Motor neuron (in vitro differentiated cells): ENCODE data around the gene TRIM15. TPM values are rescaled to one million over a fixed set of nuclear protein-coding genes. Genes with fewer than 3 reads are reported as not detected.
A peak's percentile ranks its signal among the peaks of the same experiment; 100 is the strongest.
"Not testable (repeated sequence)": the region's sequence is repeated elsewhere in the genome, so short reads cannot be mapped to it uniquely, and the experiment has no call there.

Source experiments
- ATAC-seq, 8 experiments: fragments of 200-7000 bp; cut with Tn5 transposase; replicated peaks in 6 of 8; 2 replicates each; pipeline ENCODE4 v1.8.0; 2021; ENCODE audit warnings: mild to moderate bottlenecking in 8 of 8, moderate library complexity in 8 of 8
- H3K27ac ChIP-seq, 2 donors: fragments of 250-450 bp; sonication (Bioruptor Pico); 2 replicates each; pipeline ENCODE4 v1.9.0; 2021; ENCODE audit warnings: antibody characterized with exemption in 2 of 2, mild to moderate bottlenecking in 2 of 2, moderate library complexity in 1 of 2
- H3K4me1 ChIP-seq, 2 donors: fragments of 250-450 bp; sonication (Bioruptor Pico); replicated peaks in 1 of 2; 2 replicates each; pipeline ENCODE4 v1.6.1; 2021; ENCODE audit warnings: antibody characterized with exemption in 2 of 2, mild to moderate bottlenecking in 2 of 2, moderate library complexity in 1 of 2
- H3K4me3 ChIP-seq, 5 donors: fragments of 250-450 bp; sonication (Bioruptor Pico); 2 replicates each; pipeline ENCODE4 v1.9.0; 2021; ENCODE audit warnings: antibody characterized with exemption in 5 of 5, mild to moderate bottlenecking in 5 of 5, moderate library complexity in 4 of 5
- WGBS, 10 experiments: fragments of 450-650 bp; shearing (Covaris generic); methylation state at CpG; one replicate each; pipeline ENCODE4 v1.0.0; 2022; 5-methylcytosine and 5-hydroxymethylcytosine counted together
- in situ Hi-C, 9 experiments: fragments of 400-800 bp; cut with MboI; loops; one replicate each; pipeline ENCODE4 v1.15.0; 2021; ENCODE audit warnings: low sequenced_read_pairs in 9 of 9, low pct_unique_long_range_greater_than_20kb in 2 of 9; ENCODE audit not compliant: unreplicated experiment in 9 of 9
- total RNA-seq, 8 experiments: library from RNA; unstranded; fragments of 300-600 nt; gene quantifications; 2 replicates each; pipeline versions ENCODE4 v1.2.3 to v1.2.4, GENCODE V29; 2022

The TRIM15 gene
- total RNA-seq, 8 experiments from 2014 or later: 0.14 to 0.77 (median 0.25) TPM; not detected in 5

GRCh38 chr6:30219244-30219643 is 55.9 kb downstream of the TRIM15 start:
- ATAC-seq: peak in 5 of 8 experiments; percentile 41 to 71 (median 57)
- Histone ChIP-seq H3K4me1 (no peaks in the 10 kb centered on the region), H3K4me3 (no peak overlapping the region), H3K27ac (no peak overlapping the region)
- WGBS, 10 experiments: 0% methylated on average over 1 of the region's 1 CpG; no CpG with 5 or more reads in 6 of the 10 experiments
- in situ Hi-C loops: no loop called here

DNA sequence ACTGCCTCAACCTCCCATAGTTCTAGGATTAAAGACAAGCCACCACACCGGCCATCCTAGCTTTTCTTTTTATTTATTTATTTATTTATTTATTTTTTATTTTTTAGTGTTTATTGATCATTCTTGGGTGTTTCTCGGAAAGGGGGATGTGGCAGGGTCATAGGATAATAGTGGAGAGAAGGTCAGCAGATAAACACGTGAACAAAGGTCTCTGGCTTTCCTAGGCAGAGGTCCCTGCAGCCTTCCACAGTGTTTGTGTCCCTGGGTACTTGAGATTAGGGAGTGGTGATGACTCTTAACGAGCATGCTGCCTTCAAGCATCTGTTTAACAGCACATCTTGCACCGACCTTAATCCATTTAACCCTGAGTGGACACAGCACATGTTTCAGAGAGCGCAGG is 58.0 kb downstream of the TRIM15 start:
- WGBS, 10 experiments: 0 to 100% (median 78%) methylated on average over 1 to 5 of the region's 6 CpGs; no CpG with 5 or more reads in 3 of the 10 experiments
- not testable (repeated sequence) for ATAC-seq

DNA sequence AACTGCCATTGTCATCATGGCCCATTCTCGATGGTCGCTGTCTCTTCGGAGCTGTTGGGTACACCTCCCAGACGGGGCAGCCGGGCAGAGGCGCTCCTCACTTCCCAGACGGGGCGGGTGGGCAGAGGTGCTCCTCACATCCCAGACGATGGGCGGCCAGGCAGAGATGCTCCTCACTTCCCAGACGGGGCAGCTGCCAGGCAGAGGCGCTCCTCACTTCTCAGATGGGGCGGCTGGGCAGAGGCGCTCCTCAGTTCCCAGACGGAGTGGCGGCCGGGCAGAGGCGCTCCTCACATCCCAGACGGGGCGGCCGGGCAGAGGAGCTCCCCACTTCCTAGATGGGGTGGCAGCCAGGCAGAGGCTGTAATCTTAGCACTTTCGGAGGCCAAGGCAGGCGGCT is 58.6 kb downstream of the TRIM15 start:
- ATAC-seq, in situ Hi-C loops, H3K27ac ChIP-seq, H3K4me3 ChIP-seq, H3K4me1 ChIP-seq: not testable (repeated sequence)
- 100% methylated on average over 1 to 3 of the region's 23 CpGs; no CpG with 5 or more reads in 8 of the 10 experiments for WGBS, 10 experiments

More for the DNA sequence above, 58.0 kb downstream of the TRIM15 start:
- H3K4me3 ChIP-seq, in situ Hi-C loops, H3K4me1 ChIP-seq, H3K27ac ChIP-seq: not testable (repeated sequence)

Other genes starting within 250 kb of the TRIM15 start
- 1,000 to 10,000 TPM in 2 of 8 experiments, 100 to 1,000 TPM in 2, 10 to 100 TPM in 4; 19.7 to 1,879 (median 136) TPM for gene HLA-A, start 221.0 kb upstream of the TRIM15 start, total RNA-seq
- 10 to 100 TPM; 33.3 to 62.4 (median 39.0) TPM for gene POLR1H, start 102.3 kb upstream of the TRIM15 start, total RNA-seq
- 10 to 100 TPM; 29.5 to 75.8 (median 46.1) TPM for gene PPP1R11, start 96.3 kb upstream of the TRIM15 start, total RNA-seq
- gene RNF39, start 87.8 kb upstream of the TRIM15 start, total RNA-seq: 1 to 10 TPM in 4 of 8 experiments, under 1 TPM in 4; 0.49 to 2.3 (median 1.1) TPM
- gene TRIM31, start 50.5 kb upstream of the TRIM15 start, total RNA-seq: 10 to 100 TPM in 1 of 8 experiments, under 1 TPM in 4, not detected in 3; 0.25 to 15.1 (median 0.90) TPM
- 1 to 10 TPM in 1 of 8 experiments, under 1 TPM in 3, not detected in 4; 0.22 to 1.3 (median 0.50) TPM for gene TRIM40, start 27.4 kb upstream of the TRIM15 start, total RNA-seq
- gene TRIM10, start 2.3 kb upstream of the TRIM15 start, total RNA-seq: 1 to 10 TPM in 1 of 8 experiments, under 1 TPM in 4, not detected in 3; 0.05 to 1.2 (median 0.17) TPM
- 10 to 100 TPM; 20.7 to 60.1 (median 28.7) TPM for gene TRIM26, start 49.9 kb downstream of the TRIM15 start, total RNA-seq
- 10 to 100 TPM in 7 of 8 experiments, 1 to 10 TPM in 1; 8.9 to 15.4 (median 11.1) TPM for gene TRIM39, start 163.4 kb downstream of the TRIM15 start, total RNA-seq
- 10 to 100 TPM; 38.0 to 88.1 (median 74.3) TPM for gene RPP21, start 181.6 kb downstream of the TRIM15 start, total RNA-seq